Activated naive CD4-positive, alpha-beta T cell (primary cell): Measurements from ENCODE around the gene SLC4A9.
"Not testable (repeated sequence)": the region's sequence is repeated elsewhere in the genome, so short reads cannot be mapped to it uniquely, and the experiment has no call there.

Experiments
- DNase-seq, 4 experiments: peaks; one replicate each; lab custom pipeline; 2025; lab: John Stamatoyannopoulos, UW

The SLC4A9 gene

DNA sequence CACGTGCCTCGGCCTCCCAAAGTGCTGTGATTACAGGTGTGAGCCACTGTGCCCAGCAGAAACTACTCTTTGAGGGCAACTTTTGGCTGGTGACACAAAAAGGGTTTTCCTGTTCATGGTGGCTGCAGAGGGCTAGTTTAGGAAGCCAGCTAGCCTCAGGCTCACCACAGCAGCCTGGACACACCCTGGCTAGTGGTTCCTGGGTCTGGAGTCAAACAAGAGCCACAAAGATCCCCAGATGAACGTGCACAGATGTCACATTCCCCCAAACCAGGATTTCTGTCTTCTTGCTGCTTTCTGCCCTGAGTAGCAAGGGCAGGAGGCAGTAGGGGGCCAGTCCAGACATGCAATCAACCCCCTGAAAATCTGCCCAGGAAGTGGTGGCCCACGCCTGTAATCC lies 20.4 kb upstream of the SLC4A9 start:
- DNase-seq = no peak

DNA sequence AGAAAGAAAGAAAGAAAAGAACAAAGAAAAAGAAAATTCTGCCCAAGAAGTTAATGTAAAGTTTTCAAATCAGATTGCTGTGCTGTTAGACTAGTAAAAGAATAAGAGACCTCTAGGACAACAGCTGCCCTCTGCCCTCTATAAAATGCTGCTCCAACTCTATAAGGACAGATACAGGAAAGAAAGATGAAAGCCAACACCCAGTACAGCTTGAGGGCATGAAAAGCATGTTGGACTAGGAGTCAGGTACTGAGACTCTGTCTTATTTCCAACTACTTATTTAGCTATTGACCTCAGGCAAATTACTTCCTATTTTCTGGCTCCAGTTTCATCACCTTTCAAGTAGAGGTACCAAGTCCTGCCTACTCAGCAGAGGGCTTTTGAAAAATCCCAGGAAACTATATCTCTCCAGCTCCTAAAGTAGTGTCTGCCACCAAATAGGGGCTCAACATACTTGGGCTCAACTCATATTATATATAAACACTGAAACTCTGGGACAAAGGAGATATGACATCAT lies 19.3 kb upstream of the SLC4A9 start:
- no peak for DNase-seq

DNA sequence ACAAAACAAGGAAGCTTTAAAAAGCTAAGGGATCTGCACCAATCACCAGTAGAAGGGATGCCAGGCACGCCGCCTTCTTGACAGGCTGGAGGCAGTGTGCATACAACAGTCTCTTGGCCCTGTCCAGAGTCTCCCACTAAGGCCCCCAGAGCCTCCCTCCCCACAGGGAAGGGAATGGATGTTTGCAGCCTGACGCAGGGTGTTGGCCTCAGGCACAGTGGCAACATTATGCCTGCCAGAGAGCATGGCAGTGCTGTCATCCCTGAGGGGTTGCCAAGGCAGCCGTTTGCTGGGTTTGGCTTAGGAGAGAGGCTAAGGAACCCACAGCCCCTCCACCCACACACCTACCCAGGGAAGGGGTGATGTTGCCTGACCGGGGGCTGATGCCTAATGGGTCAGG lies 18.4 kb upstream of the SLC4A9 start:
- no peak for DNase-seq

DNA sequence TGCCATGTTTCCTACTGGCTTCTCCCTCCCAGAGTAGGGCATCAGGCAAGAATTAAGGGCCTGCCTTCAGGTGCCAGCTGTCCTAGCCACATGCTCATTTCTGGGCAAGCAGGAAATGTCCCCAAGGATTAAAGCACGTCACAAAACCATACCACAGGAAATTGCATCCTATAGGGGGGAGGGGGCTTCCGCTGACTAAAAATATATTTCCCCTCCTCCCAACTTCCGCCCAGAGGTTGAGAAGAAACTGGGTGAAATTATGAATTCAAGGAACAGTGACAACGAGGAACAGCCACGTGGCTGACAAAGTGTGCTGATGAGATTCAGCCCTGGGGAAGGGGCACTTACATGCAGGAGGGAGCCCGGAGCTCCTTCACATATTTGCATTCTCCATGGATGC lies 17.7 kb upstream of the SLC4A9 start:
- DNase-seq = no peak

DNA sequence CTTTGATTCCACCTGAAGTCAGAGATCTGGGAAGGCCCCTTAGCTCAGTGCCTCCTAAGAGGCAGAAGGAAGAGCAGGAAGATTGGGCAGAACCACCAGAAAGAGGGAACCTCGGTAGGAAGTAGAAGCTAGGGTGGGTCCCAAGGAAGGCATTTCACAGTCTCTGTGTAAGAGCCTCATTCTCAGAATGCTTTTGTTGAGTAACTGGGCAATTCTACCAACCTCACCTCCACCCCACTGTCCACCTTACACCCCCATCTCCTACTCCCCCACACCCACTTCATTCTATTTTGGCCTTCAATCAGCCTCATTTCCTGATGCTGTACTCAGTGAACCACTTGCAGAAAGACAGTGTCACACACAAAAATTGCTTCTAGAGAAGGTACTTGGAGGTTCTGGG lies 17.1 kb upstream of the SLC4A9 start:
- DNase-seq = no peak

DNA sequence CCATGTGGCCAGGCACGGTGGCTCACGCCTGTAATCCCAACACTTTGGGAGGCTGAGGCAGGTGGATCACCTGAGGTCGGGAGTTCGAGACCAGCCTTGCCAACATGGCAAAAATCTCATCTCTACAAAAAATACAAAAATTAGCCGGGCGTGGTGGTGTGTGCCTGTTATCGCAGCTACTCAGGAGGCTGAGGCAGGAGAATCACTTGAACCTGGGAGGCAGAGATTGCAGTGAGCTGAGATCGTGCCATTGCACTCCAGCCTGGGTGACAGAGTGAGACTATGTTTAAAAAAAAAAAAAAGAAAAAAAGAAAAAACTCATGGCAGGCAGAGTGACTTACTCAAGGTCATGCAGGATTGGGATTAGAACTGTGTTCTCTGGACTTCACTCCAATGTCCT lies 16.1 kb upstream of the SLC4A9 start:
- DNase-seq = not testable (repeated sequence)

DNA sequence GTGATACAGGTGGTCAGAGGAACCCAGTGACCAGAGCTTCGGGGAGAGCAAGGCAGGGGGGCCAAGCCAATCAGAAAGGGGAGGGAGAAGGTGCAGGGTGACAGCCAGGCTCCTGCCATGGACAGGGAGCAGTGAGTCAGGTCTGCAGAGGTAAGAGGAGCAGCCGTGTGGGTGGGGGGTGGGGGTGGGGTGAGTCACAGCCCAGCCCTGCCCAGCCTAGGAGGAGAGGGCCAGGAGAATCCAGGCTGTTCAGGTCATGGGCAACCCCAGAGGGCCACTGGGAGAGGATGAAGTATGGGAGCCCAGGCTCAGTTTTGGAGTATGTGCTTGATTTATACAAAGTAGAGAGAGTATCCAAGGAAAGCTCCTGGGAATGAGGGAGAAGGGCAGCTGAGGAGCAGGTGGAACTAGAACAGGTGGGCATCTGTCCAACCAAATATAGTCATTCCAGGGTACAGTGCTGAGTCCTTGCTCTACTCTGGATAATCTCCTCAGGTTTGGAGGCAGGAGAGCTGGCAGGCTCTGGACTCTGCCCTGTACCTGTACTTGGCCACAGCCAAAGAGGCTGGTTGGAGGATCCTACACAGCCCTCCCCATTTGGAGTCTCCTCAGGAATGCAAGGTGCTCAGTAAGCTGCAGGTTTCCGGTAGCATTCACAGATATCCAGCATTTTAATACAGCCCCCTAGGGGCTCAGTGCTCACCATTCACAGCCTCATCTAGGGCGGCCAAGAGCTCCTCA lies 15.1 kb upstream of the SLC4A9 start:
- no peak for DNase-seq

DNA sequence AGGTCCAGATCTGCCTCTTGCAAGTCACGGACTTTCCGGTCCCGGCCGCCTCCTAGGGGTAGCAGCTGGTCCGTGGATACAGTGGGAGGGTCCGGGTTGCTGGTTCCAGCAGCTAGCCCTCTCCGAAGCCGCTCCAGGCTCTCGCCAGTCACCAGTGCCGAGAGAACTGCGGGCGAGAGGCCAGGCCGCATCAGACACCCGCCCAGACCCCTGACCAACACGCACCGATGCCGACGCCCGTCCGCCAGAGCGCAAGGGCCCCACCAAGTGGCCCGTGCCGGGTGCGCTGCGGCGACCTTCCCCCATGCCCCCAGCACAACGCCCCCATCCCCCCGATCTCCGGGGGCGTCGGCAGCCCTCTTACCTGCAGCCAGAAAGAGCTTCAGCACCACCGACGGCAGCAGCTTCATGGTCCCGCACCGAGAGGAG lies 14.1 kb upstream of the SLC4A9 start:
- no peak for DNase-seq

DNA sequence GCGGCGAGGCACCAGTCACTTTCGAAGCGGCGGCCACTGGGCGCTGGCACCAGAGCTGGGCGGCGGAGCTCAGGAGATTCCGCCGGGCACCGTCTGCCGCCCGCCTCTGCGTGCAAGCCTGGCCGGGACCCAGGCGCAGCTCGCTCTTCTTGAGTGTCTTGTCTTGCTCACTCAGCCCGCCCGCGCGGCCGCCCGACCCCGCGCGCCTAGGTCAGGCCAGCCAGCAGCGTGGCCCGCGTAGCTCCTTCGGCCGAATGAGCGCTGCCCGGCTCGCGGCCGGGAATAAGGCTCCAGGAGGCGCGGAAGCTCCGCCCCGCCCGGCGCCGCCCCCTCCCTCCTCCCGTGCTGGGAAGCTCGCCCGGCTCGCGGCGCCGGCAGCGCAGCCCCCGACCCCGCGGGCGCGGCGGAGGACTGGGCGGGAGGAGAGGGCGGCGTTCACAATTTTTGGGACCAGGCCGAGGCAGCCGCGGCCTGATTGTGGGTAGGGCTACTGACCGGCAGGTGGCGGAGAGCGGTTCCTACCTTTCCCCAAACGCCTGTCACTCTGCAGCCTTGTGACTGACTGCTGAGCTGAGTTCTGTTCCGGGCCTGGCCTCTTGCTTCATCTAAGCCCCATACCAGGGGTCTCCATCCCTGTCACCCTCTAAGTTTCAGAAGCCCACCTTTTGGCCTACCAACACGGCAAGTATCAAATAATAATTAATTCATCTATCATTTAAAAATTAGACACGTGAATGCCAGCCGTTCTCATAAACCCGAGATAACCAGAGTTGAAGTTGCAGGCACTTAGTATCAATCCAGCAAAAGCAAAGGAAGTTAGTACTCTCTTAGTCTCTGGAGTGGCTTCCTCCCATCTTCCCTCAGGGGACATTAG lies 13.4 kb upstream of the SLC4A9 start, which contains the start of gene HBEGF:
TSS of gene HBEGF (minus strand) at position 256 of the 874 bp plus-strand sequence. CDS start 275 bp downstream, outside the sequence.
- DNase-seq = peak in 2 of 4 experiments; percentile 18 to 39

DNA sequence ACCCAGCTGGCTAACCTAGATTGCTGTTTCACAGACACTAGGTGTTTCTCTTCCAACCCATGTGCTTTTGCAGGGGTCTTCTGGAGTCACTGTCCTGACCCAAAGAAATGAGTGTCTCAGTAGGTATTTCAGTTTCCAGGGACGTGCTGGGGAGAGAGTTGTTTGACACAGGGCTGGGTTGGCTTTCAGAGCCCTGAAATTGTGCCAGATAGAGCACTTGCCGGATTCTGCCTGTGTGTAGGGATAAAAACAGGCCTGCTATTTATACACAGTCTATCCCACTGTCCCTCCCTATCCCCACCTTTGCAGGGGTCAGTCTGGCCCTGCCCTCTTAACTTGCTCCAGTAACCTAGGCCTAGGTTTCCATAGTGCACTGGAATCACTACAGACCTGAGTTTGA lies 12.6 kb upstream of the SLC4A9 start:
- no peak for DNase-seq

DNA sequence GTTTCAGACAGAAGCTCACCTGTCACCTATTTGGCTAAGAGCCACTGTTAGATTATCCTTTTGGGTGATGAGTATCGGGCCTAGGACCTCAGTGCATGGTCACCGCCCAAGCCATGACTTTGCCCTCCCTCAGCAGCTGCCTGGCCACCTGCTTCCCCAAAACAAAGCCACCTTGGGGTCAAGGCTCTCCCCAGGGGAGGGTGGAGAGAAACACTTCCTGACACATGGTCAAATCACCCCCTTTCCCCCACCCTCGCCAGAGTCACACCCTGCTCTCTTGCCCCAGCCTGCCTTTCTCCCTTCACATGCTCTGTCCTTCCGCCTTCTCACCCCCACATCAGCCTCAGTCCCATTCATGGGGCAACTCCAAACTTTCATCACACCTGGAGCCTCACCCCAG lies 11.9 kb upstream of the SLC4A9 start:
- no peak for DNase-seq

DNA sequence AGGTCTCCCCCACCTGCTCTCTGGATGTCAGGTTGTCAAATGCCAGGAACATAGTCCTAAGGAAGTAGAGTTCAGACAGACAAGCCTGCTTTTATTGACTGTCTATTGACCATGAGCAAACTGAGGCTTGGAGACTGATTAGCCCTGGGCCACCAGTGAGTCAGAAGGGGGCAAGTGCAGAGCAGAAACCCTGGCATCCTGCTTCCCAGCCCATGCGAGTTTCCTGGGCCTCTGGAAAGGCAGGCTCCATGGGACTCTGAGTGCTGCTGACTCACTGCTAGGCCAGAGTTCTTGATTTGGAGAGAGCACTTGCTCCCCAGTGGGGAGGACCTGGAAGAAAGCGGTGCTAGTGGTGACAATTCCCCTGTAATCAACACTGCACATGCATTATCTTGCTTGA lies 10.8 kb upstream of the SLC4A9 start:
- no peak for DNase-seq

DNA sequence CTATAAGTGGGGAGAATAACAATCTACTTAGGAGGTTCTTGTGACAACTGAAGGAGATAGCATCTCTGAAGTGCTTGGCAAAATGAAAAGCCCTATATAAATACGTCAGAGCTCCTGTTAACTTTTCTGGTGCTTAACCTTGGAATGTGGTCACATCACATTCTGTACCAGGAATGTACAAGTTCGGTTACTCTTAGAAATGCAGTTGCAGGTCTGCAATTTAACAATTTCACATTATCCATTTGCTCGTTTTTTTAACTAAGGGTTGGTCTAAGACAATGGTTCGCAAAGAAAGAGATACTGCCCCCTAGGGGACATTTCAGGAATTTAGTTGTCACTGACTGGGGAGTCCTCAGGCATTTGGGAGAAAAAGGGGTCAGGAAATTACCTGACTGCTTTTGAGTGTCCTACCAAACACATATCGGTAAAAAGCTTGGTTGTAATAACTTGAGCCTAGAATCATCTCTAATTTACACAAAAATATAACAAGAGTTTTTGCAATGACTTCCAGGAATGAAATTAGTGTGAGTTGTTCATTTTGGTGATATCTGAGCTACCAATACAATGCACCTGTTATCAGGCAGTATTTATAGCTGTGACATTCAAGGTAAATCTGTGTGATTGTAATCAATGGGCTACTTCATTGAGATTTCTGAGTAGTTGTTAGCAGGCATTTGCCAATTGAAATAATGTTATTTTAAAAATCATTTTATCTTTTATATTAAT lies 8.2 kb upstream of the SLC4A9 start:
- DNase-seq = peak in 1 of 4 experiments; percentile 11

DNA sequence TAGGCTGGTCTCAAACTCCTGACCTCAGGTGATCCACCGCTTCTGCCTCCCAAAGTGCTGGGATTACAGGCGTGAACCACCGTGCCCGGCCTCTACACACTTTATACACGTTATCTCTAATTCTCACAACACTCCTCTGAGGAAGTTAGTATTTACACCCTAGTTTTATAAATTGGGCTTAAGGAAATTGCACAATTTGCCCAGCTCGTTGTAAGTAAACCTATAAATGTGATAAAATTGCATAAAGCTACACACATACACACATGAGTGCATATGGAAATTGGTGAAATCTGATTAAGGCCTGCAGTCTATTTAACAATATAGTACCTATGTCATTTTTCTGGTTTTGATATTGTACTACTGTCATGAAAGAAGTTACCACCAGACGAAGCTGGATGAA lies 4.4 kb upstream of the SLC4A9 start:
- no peak for DNase-seq

DNA sequence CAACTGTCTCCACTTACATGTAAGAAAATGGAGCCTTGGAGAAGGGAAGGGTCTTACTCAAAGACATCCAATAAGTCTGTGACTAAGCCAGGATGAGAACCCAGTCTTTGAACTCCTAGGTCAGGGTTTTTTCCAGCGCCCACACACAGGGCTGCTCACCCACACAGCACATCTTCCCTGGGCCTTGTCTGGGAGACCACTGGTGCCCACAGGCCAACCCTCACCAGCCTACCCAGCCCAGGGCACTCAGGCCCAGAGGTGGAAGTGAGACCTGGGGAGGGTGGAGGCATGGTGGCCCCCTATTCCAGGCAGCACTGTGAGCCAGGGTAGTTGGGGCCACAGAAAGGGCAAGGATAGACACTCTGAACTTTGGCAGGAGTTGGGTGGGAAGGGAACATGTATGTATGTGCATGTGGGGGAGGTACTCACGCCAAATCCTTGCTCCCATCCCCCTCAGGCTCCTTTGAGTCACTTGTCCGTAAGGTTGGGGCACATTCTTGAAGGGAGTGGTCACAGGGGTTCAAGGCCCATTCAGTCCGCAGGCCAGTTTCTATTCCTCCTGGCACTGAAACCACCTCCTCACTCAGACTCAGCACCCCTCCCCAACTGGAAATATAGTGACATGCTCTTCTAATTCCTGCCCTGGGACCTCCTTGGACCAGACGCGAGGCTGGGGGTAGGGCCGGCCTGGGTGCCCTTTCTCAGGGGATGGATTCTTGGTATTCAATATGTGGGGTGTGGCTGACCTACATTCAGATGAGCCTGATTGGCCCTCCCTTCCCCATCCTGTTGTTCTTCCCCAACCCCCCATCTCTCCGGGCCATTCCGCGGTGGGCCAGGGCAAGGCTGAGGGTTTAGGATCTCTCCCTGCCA lies 2.9 kb upstream of the SLC4A9 start:
- DNase-seq = no peak

DNA sequence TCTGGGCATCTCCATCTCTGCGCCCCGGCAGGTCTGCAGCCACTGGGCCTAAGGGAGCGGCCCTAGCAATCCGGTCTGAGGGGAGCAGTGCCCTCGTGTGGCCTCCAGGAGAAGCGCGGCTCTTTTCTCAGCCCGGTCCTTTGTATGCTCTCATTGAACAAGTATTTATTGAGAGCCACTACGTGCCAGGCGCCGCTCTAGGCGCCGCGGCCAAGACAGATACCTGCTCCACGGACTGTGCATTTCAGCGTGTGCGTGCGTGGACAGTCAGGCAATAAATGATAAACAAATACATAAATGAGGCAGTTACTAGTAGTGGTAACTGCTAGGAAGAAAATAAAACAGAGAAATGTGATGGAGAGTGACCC lies 2.3 kb upstream of the SLC4A9 start:
- peak in 3 of 4 experiments; percentile 33 to 49 (median 45) for DNase-seq

DNA sequence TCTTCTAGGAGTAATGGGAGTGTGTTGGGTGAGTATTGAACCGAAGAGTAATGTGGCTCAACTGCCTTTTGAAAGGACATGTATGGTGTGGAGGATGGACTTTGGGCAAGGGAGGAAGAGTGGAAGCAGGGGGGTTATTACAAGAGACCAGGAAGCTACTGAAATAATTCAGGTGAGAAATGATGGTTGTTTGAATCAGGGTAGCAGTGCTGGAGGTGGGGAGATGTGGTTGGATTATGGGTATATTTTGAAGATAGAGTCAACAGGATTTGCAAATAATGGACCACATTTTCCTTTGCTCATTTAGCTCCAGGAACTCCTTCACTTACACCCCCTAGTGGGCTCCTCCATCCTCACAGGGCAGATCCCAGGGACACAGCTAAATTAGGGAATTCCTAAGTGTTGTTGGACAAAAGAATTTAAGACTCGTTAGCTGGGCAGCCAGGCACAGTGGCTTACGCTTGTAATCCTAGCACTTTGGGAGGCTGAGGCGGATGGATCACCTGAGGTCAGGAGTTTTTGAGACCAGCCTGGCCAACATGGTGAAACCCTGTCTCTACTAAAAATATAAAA lies 1.2 kb upstream of the SLC4A9 start:
- DNase-seq = no peak

DNA sequence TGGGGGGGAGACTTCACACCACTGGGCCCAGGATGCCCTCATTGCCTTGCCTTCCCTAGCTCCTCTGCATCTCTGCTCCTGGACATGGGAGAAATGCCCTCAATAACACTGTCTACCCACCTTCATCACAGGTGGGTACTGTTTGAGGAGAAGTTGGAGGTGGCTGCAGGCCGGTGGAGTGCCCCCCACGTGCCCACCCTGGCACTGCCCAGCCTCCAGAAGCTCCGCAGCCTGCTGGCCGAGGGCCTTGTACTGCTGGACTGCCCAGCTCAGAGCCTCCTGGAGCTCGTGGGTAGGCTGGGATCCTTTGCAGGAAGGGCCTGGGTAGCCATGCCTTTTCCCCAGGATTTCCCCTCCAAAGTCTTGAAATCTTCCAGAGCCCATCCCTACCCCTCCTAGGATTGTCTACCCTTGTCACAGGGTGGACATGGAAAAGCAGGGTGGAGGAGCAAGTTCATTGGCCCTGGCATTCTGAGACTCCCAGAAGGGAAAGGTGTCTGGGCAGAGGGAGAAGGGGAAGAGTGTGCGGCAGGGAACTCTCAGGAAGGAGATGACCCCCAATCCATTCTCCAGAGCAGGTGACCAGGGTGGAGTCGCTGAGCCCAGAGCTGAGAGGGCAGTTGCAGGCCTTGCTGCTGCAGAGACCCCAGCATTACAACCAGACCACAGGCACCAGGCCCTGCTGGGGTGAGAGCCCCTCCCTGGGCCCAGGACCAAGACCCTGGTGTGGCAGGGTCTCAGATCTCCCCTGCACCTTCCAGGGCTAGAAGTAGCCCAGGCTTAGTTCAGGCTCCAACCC lies 886 bp downstream of the SLC4A9 start:
- DNase-seq = no peak

DNA sequence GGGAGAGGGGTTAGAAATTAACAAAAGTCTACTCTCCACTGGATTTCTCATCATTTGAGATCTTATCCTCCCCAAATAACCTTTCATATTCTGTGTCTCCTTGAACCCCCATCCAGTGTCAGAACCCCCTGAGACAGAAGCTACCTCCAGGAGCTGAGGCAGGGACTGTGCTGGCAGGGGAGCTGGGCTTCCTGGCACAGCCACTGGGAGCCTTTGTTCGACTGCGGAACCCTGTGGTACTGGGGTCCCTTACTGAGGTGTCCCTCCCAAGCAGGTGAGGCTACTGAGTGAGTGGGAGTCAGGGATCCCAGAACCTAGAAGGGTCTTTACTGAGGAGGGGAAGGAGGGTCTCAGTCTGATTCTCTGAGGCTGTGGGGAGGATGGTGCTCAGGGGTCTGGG lies 1.9 kb downstream of the SLC4A9 start:
- no peak for DNase-seq

DNA sequence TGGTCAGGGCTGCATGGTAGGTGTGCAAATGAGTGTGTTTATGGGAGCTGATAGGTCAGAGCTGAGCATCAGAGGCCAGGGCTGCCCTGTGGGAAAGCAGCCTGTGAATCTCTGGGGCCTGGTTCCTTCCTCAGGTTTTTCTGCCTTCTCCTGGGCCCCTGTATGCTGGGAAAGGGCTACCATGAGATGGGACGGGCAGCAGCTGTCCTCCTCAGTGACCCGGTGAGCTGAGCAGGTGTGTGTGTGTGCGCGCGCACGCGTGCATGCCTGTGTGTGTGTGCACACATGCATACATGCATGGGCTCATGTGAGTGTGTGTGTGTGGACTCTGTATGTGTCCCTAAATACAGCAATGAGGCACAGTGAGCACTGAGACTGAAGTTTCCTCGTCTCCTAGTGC lies 2.3 kb downstream of the SLC4A9 start:
- DNase-seq = no peak
